K562 (cell line): ENCODE data around the gene PCCA. TPM values are rescaled to one million over a fixed set of nuclear protein-coding genes. Genes with fewer than 3 reads are reported as not detected.

Experiments used
- CC2D1A ChIP-seq: fragments of 450-650 bp; IDR thresholded peaks from 2 replicates; pipeline ENCODE4 v1.6.1; 2017; ENCODE audit warnings: mild to moderate bottlenecking
- PCBP2 ChIP-seq: fragments of 200-400 bp; formaldehyde crosslinking; IDR thresholded peaks from 2 replicates; pipeline ENCODE4 v1.6.1; 2018; ENCODE audit warnings: low read length, low read depth, mild to moderate bottlenecking, moderate library complexity; ENCODE audit not compliant: poor library complexity, severe bottlenecking
- REST ChIP-seq, 2 experiments: fragments of 450-650 bp; formaldehyde crosslinking in 1 of 2; IDR thresholded peaks; 2 replicates each; pipeline versions ENCODE4 v1.4.0 to v1.6.1; 2014 to 2020; ENCODE audit warnings: mild to moderate bottlenecking in 2 of 2, borderline replicate concordance in 1 of 2, low read depth in 1 of 2
- STAG1 ChIP-seq: sonication (generic); formaldehyde crosslinking; IDR thresholded peaks from 2 replicates; pipeline ENCODE4 v1.5.0; 2020; ENCODE audit warnings: missing genetic modification reagents, borderline replicate concordance
- TRIM24 ChIP-seq, 2 experiments: fragments of 450-650 bp; IDR thresholded peaks; 2 replicates each; pipeline ENCODE4 v1.6.1; 2016
- polyA plus RNA-seq, 8 experiments: library from polyadenylated mRNA; depleted of rRNA in 4 of 8; stranded (reverse) in 5 of 8; unstranded in 3 of 8; fragments of >200 nt; fragmentation: Nextera tagmentation in 2 of 8; fragmentation: Illumina TruSeq in 1 of 8; extraction: Ambion mirVana in 2 of 8; extraction: Trizol in 1 of 8; gene quantifications; 2 replicates each; pipeline versions ENCODE4 v1.2.1 to v1.2.3, GENCODE V29; 2011 to 2014; ENCODE audit warnings: inconsistent platforms in 1 of 8, missing spikeins in 1 of 8
- total RNA-seq, 7 experiments: library from RNA; depleted of rRNA in 6 of 7; stranded (reverse); fragments of >200 nt in 6 of 7; fragmentation: Illumina TruSeq in 2 of 7; extraction: Trizol in 2 of 7; gene quantifications; 2 replicates each; pipeline versions ENCODE4 v1.2.1 to v1.2.3, GENCODE V29; 2011 to 2021; ENCODE audit warnings: low replicate concordance in 1 of 7

PCCA gene
- total and polyA plus RNA-seq, 9 of the 15 experiments (the other 6 are each of a cell fraction or from before 2014, with no cell fraction given): 5.2 to 14.1 (median 9.7) TPM

DNA sequence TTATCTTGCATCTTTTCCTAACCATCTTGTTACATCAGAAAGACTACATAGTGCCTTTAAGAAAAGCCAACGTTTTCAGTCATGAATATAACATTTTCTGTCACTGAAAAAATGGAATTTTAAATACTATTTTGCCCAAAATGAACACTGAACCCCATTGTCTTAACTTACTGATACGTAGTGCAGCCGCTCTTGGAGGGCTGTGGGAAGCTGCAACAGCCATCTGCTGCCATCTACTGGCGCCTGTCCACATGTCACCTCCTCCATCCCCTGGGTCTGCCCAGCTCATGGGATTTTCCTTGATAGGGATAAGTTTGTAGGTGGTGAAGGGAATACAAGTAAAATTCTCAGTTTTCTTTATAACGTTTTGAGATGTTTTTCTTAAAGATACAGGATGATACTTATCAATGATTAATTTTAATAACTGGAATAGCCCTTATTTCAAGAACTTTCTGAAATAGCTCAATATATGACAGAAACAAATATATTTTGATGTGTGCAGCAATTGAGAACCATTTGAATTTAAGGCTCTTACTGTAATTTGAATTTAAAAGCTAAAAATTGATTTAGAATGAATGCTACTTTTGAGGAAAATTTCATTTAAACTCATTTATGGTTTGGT lies 426.0 kb downstream of the PCCA start (continued):
- peak; percentile 73 for TF ChIP-seq REST (IDR thresholded peaks at IDR 0.05; ENCODE audit: borderline replicate concordance)
- TF ChIP-seq REST (CRISPR knock-in tag; IDR thresholded peaks at IDR 0.05; ENCODE audit: low read depth): no peak
- no peak for TF ChIP-seq TRIM24 (IDR thresholded peaks at IDR 0.05)
- peak; percentile 70; the same call in 1 of the 2 replicates for TF ChIP-seq STAG1 (CRISPR knock-in tag)
- no peak for TF ChIP-seq PCBP2
- TF ChIP-seq CC2D1A: peak; percentile 42; the same call in 1 of the 2 replicates
